Daoy (cell line): Measurements from ENCODE around the gene KRT8. TPM values are rescaled to one million over a fixed set of nuclear protein-coding genes. Genes with fewer than 3 reads are reported as not detected.
A peak's percentile ranks its signal among the peaks of the same experiment; 100 is the strongest.
"Not testable (repeated sequence)": the region's sequence is repeated elsewhere in the genome, so short reads cannot be mapped to it uniquely, and the experiment has no call there.

ENCODE experiments used
- DNase-seq: peaks from one replicate; pipeline ENCODE4 v3.0.0-alpha.2; 2015; ENCODE audit warnings: low read depth
- total RNA-seq: library from RNA; depleted of rRNA; stranded (reverse); fragments of >200 nt; shearing (Covaris generic); gene quantifications from 2 replicates; pipeline ENCODE4 v1.2.3, GENCODE V29; 2014

KRT8 gene
- total RNA-seq, 1 experiment from 2014 or later, result 111 TPM

DNA sequence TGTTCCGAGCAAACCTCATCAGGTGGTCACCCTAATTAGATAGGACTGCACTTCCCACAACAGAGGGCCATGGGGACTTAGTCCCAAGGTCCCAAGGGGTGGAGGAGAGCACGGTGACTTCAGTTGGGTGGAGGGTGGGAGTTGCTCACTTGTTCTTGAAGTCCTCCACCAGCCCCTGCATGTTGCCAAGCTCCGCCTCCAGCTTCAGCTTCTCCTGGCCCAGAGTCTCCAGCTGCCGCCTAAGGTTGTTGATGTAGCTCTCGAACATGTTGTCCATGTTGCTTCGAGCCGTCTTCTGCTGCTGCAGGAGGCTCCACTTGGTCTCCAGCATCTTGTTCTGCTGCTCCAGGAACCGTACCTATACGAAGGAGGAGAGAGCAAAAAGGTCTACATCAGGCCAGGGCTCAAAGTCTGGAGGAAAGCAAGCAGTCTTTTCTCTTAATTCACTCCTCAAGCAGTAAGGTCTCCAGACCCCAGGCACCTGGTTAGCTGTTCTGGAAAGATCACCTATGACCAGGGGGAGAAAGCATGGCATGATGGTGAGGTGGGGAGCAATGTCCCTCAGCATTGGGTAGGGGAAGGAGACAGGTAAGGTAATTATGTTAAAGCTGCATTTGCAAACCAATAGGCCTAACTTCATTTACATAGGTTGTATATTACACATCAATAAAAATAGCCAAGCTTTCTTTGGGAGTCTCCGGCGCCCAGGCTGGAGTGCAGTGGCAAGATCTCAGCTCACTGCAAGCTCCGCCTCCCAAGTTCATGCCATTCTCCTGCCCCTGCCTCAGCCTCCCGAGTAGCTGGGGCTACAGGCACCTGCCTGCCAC, 2.9 kb downstream of the KRT8 start:
- no peak for DNase-seq

DNA sequence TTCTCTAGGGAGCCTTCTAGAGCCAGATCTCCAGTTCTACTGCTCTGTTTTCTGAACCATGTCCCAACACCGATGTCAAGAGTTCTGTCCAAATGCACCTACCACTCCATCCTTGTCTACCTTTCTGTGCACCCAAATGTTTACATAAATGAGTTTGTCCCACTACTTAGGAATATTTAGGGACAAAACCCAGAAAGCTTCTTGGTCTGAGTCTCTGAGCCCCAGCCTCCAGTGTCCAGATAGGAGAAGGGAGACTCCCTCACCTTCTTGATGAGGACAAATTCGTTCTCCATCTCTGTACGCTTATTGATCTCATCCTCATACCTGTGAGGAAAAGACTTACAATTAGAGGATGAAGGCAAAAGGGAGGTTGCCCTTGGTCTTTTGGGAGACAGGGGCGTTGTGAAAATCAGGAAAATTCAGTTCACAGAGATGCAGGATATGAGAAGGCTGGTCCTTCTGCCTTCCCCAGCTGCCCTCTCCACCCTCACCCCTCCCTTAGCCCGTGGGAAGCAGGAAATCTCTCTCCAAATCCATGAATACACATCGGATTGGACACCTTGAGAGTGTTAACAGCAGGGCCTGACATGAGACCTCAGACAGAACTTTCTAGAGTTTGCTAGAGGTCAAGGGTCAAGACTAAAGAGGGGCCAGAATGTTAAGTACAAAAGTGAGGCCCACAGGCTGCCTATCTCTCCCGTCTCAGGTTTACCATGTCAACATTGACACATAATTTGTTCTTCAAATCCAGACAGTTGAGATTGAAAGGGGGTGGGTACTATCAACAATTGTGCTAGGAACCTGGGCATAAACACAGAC, 3.8 kb downstream of the KRT8 start:
- no peak for DNase-seq

DNA sequence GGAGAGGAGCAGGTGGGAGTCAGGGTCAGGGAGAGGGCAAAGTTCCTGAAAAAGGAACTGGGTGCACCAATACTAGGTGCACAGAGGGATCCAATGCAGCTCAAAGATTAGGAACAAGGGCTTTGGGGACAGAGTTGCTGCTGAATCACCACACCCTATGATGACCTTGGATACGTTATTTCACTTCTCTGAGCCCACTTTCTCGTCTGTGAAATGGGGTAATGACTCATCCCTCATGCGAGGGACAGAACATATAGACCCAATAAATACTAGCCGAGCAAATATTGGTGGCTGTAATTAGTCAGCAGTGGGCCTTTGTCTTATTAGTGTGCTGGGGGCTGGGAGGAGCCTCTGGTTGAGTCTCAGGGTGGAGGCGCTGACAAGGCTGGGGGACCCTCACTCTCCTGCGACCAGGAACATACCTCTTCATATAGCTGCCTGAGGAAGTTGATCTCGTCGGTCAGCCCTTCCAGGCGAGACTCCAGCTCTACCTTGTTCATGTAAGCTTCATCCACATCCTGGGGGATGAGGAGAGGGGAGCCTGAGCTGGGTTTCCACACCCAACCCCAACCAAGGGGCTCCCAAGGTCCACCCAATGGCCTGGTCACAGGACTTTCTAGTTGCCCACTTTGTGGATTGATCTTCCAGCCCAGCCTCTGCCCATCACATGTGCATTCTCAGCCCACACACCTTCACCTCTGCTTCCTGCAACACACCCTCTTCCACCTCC, 4.5 kb downstream of the KRT8 start:
- DNase-seq, result no peak

DNA sequence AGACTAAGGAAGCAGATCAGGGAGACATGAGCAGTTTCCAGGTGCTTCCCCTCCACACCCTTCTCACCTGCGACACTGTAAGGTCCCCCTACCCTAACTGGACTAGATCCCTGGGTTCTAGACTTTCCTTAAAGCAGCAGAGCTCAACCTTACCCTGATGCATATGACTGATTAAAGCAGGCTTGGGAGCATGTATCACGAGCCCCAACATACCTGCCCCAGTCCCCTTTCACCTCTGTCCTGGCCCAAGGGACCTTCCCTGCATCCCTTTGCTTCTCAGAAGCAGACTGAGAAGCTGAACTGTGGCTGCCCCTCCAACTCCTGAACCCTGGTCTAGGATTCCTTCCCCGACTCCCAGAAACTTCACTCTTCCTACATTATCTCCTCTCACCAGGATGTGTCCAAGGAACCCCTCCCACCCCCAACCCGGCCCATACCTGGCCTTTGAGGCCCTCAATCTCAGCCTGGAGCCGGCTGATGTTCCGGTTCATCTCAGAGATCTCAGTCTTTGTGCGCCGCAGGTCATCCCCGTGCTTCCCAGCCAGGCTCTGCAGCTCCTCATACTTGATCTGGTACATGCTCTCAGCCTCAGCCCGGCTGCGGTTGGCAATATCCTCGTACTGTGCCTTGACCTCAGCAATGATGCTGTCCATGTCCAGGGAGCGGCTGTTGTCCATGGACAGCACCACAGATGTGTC, 5.4 kb downstream of the KRT8 start:
- DNase-seq, result no peak

DNA sequence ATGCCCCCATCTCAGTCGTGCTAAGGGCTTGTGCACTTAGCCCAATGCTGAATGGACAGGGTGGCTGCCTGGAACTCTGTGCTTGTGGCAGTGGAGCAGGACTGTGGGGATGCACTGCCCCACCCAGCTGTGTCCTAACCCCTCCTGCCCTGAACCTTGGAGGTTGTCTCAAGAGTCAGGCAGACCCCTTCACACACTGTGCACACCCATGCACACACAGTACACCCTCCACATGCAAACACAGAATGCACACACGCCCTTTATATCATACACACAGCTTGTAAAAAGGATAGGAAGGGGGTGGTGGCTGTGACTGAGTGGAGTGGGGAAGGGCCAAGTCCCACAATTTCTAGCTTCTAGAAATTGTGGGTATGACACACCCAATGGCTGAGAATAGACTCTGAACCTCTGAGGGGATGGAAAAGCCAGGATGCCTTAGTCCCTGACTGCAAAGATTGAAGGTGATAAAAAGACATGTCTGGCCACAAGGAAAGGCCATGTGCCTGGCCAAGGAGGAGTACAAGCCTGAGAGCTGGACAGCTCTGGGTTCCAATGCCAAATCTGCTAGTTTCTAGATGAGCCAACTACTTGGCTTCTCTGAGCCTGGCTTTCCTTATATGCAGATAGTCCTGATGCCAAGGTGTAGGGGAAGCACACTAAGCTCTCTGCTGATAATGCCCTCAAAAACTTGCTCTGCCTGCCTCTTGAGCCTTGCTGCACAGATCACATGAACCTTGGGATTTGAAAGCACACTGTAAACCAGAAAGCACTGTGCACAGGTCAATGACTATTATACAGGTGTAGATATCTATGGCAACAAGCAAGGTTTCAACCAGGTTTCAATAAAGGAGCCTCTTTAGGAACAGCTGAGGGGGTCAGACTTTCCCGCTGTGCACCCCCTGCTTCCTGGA, 8.4 kb downstream of the KRT8 start:
- no peak for DNase-seq

DNA sequence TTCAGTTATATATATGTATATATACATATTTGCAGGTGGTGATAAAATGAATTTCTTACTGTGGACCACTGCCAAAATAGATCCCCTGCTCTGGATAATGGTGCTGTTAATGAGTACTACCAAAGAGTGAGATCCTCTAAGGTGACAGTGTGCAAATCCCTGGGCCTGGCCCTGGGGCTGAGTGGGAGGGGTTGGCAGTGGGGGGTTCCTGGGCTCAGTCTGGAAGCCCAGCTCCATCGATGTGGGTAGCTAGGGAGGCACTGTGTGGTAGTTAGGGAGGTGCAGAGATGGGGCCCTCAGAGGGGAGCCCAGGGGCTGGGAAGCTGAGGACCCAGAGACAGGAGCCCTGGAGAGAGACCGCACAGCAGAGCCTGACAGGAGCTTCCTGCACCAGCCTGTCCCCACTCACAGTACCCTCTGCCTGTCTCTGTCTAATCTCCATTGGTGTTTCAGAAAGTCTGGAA, 9.1 kb downstream of the KRT8 start:
- no peak for DNase-seq

DNA sequence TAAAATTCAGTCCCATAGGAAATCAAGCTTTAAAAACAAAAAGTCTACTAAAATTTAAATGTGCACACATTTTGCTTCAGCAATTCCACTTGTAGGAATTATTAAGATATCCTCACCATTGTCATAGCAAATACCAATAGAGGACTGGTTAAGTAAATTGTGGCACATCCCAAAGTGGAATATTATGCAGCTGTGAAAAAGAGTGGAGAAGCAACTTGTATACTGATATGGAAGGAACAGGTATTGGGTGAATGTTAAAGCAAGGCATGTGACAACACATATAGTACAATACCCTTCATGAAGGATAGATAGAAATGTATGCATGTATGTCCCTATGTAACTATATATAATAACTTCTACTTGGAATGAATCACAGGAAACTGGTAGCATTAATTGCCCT, 11.9 kb downstream of the KRT8 start:
- DNase-seq, result no peak

DNA sequence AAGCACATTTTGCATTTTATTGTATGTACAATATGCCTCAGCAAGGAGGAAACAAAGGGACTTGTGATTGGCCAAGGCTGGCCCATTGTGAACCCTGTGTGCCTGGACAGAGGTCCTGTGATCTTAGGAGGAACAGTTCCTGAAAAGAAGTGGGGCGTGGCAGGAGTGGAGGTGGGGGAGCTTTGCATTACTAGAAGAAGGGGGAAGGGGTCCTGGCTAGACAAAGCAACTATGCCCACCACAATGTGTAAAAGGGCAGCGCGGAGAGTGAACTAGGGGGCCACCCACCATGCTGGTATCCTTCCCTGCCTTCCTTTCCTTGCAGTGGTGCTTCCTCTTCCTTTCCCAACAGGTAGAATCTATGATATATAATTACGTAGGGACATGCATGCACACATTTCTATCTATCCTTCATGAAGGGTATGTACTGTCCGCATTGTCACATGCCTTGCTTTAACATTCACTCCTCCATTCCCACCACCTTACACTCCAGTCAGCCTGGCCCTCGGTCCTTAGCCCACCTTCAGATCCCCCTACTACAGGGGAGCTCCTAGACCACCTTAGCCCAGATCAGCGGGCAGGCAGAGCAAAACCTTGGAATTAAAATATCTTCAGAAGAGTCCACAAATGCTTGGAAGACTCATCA, 12.5 kb downstream of the KRT8 start:
- DNase-seq, result no peak

DNA sequence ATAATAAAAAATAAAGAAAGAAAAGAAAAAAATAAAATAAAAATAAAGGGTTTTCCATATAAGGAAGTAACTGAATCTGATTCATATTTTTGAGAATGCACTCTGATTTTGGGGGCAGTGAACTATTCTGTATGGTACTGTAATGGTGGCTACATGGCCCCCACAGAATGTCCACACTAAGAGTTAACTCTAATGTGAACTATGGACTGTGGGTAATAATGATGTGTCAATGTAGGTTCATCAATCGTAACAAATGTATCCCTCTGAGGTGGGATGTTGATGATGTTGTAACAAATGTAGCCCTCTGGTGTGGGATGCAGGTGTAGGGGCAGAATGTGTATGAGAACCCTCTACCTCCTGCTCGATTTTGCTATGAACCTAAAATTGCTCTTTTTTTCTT, 13.8 kb downstream of the KRT8 start:
- DNase-seq, result no peak

DNA sequence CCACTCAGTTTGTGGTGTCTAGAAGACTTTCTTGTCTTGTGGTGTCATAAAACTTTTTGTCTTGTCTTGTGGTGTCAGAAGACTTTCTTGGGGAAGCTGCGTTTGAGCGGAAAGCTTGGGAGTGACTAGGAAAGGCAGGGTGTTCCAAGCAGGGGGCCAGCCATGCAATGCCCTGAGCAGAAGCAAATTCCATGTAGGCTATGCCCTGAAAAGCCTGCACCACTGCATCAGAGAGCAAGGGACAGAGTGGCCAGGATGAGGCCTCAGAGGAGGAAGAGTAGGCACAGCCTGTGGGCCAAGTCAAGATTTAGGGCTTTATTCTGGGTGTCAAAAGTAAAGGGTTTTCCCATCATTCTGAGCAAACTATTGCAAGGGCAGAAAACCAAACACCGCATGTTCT, 14.5 kb downstream of the KRT8 start:
- DNase-seq, result no peak

DNA sequence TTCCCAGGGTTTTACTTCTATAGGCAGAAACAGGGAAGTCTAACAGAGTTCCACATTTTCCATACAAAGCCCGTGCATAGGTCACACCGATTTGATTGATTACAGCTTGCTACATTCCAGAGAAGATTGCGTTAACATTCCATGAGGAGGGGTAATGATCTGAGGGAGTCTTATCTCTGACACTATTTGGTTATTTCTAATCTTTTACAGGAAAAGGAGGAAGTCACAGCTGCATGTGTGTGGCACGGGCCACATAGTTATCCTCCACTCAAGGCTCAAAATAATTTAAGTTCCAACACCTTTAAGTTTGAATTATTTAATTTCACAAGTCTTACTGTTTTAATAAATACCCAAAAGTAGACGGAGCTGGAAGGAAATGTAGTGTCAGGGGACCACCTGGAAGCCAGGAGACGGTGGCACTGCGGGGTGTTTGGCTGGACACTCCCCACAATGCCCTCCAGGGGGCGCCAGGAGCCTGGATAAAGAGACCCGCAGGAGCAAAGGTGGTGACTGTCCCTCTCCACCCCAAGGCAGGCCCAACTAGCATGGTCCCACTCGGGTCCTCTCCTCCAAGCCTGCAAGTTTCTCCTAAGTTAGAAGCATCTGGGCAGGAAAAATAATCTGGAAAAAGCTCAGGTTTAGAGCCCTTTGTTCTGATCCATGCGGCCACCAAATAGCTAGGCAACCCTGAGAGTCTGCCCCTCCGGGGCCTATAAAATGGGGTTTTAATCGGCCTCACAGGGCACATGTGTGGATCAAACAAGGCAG, 20.2 kb downstream of the KRT8 start:
- peak; percentile 71 for DNase-seq

DNA sequence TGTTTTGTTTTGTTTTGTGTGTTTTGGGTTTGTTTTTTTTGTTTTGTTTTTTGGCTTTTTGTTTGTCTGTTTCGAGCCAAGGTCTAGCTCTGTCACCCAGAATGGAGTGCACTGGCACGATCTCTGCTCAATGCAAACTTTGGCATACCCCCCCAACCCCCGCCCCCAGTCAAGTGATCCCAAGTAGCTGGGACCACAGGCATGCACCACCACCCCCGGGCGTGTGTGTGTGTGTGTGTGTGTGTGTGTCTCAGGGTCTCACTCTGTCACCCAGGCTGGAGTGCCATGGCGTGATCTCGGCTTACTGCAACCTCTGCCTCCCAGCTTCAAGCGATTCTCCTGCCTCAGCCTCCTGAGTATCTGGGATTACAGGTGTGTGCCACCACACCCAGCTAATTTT, 24.4 kb downstream of the KRT8 start:
- not testable (repeated sequence) for DNase-seq

DNA sequence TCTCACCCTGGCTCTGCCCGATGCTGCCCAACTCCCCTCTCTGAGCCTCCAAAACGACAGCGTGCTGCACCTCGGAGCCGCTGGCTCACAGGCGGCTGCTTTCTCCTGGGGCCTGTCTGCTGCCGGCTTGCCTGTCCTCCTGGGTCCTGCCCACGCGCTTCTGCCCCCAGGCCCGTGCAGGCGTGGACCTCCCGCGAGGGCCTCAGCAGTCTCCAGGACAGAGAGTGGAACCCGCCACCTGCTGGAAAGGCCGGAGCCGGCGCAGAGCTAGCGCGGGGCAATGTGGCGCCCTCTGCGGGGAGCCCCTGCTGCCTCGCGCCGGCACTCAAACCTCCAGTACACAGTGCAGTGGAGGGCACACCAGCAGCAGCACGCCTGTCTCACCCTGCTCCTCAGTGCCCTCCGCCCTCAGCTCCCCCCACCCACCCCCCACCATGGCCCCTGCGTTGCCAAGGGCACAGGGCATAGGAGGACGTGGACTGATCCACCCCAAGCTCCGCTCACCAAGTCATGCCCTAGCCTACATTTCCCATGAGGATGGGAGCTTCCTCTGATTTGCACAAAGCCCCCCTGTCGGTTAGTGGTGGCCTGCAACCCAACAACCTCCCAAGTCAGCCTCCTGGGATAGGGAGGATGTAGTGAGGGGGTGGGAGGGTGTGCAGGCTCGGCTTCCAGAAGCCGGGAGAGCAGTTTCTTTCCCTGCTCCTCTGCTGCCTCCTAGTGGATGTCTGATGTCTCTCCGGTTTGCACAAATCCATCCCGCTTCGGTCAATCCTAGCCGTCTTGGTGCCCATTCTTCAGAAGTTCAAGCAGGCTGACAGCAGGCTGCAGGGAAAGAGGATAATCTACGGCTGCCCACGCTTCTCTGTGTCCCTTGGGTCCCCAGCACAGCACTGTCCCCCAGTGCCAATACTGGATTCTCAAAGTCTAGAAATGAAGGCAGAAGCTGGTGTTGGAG, 25.2 kb downstream of the KRT8 start:
- peak; percentile 94 for DNase-seq

DNA sequence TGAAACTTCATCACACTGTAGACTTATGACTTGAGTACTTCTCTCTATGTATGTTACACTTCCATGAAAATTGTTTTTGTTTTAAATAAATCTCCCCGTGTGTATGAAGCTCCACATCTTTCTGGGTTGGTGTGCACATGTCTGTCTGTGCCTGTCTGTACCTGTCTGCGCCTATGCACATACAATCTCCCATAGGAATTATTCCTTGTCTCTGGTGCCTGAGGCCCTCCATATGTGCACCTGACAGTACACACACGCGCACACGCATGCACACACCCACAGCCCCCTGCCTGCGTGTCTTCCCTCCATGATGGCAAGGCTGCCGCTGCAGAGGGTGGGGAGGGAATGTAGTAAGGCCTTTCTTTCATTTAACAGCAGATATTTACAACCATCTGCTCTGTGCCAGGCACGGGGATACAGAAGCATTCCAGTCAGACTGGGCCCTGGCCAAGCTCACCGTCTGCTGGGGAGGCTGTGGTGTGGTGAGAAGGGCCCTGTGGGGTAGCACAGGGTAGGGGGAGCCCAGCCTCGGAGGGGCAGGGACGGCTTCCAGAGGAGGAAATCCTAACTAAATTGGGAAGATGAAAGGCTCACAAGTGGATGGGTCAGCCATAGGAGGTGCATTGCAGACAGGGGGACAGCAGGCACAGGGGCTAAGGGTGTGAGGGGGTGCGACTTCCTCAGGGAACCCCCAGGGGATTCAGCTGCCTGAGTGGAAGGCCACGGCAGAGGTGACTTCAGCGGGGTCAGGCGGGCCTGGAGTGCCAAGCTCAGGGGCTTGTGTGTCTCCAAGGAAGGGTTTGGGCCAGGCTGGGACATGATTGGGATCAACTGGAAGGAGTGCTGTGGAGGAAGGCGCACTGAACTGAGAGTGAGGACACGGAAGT, 26.1 kb downstream of the KRT8 start:
- no peak for DNase-seq

DNA sequence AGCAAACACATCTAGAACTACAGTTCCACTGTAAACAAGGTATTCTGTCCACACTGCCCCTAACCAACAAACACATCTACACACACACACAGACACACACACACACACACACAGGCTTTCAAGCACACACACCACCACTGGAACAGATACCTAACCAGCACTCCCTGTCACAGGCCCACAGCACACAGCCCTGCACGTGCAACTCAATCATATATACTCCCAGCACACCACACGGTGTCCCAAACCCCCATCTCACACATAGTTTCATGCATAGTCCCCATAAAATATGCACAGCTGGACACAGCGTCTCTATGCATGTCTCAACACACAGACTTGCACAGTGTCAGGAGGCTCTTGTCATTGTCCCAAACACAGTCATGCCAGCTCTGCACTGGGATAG, 27.6 kb downstream of the KRT8 start:
- DNase-seq, result no peak

DNA sequence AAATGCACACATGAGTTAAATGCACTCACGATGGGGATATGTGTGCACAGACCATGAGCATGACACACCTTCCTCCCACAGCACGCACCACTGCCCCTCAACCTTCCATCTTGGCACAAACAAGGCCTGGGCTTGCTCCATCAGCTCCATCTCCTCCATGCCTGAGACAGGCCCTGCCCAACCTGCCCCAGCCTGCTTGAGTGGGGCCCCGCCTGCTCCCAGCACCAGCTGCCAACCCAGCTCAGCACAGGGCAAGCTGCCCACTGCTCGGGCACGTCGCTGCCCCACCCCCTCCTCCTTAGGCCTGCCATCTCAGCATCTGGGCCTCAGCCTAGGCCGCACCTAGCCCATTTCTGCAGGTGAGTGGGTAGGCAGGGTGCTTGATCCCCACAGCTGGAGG, 28.5 kb downstream of the KRT8 start:
- no peak for DNase-seq
